H1 (cell line): ENCODE data around the gene LARP6. TPM values are rescaled to one million over a fixed set of nuclear protein-coding genes. Genes with fewer than 3 reads are reported as not detected.

Experiments
- ASH2L ChIP-seq: fragments of 200-600, 300-600 bp; sonication (generic); IDR thresholded peaks from one replicate; pipeline ENCODE4 v1.7.1; 2017; ENCODE audit warnings: low read length
- CHD7 ChIP-seq: fragments of 300-600 bp; sonication (generic); IDR thresholded peaks from 2 replicates; pipeline ENCODE4 v1.7.1; 2012; ENCODE audit warnings: low read length, moderate library complexity, mild to moderate bottlenecking, inconsistent platforms; ENCODE audit not compliant: insufficient replicate concordance
- GABPA ChIP-seq: IDR thresholded peaks from 2 replicates; pipeline ENCODE4 v1.6.1; 2011; ENCODE audit warnings: mild to moderate bottlenecking, low read length, moderate library complexity, borderline replicate concordance; ENCODE audit not compliant: insufficient read depth
- POLR2AphosphoS5 ChIP-seq: IDR thresholded peaks from 2 replicates; pipeline ENCODE4 v1.6.1; 2011; ENCODE audit warnings: low read depth, low read length
- polyA plus RNA-seq, 7 experiments: library from polyadenylated mRNA; depleted of rRNA in 3 of 7; stranded (reverse) in 5 of 7; unstranded in 2 of 7; fragments of >200 nt in 5 of 7; fragments of 200-250 nt in 2 of 7; gene quantifications; 1 replicate in 5 of 7; 2 replicates in 1 of 7; 4 replicates in 1 of 7; pipeline versions ENCODE4 v1.2.1 to v1.2.3, GENCODE V29; 2011 to 2013; ENCODE audit warnings: missing spikeins in 2 of 7, mixed read lengths in 2 of 7
- total RNA-seq: library from RNA; stranded (reverse); fragmentation: NEBNext Ultra II Directional; extraction: Animal tissue kit (Norgen Biotek cat#: 25700); gene quantifications from 2 replicates; pipeline ENCODE4 v1.2.1, GENCODE V29; 2021

The LARP6 gene
- total and polyA plus RNA-seq, 2 of the 8 experiments (the other 6 are each of a cell fraction or from before 2014, with no cell fraction given), result 21.0 to 24.7 TPM

- no peak for TF ChIP-seq CHD7
- TF ChIP-seq GABPA, result no peak
- no peak for TF ChIP-seq ASH2L
- TF ChIP-seq POLR2AphosphoS5, result no peak
Observed at GRCh38 chr15:70818580-70818979, 35.4 kb downstream of the LARP6 start (continued).
